Mammary epithelial cell (primary cell): ENCODE data around the gene MMP11.

ENCODE experiments used
- EZH2 ChIP-seq: IDR thresholded peaks from 2 replicates; pipeline ENCODE4 v1.6.1; 2012; ENCODE audit warnings: low read length, inconsistent platforms, borderline replicate concordance
- TF ChIP-seq, protein P1 (sequence below), 2 donors: IDR thresholded peaks in 1 of 2; conservative IDR thresholded peaks in 1 of 2; 2 replicates each; pipeline ENCODE4 v1.5.1; 2011 to 2012; ENCODE audit warnings: inconsistent platforms in 2 of 2, low read length in 2 of 2, mild to moderate bottlenecking in 2 of 2, control low read depth in 1 of 2, low read depth in 1 of 2; ENCODE audit not compliant: insufficient read depth in 1 of 2; ENCODE audit errors: extremely low read depth in 1 of 2

DNA sequence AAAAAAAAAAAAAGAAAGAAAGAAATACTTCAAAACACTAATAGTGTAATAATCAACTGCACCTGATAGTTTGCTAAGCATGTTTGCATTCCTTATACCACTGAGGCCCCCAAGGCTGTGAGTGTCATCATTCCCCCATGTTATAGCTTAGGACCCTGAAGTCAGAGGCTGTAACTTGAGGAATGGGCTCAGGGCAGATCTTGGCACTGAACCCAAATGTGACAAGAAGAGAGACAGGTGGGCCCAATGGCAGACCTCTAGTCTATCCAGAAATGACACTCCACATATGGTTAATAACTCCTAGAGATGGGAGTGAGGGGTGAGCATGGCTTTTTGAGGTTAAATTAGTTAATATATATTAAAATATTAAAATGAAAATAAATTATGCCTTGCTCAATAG is 35.0 kb upstream of the MMP11 start:
- TF ChIP-seq, protein P1, sequence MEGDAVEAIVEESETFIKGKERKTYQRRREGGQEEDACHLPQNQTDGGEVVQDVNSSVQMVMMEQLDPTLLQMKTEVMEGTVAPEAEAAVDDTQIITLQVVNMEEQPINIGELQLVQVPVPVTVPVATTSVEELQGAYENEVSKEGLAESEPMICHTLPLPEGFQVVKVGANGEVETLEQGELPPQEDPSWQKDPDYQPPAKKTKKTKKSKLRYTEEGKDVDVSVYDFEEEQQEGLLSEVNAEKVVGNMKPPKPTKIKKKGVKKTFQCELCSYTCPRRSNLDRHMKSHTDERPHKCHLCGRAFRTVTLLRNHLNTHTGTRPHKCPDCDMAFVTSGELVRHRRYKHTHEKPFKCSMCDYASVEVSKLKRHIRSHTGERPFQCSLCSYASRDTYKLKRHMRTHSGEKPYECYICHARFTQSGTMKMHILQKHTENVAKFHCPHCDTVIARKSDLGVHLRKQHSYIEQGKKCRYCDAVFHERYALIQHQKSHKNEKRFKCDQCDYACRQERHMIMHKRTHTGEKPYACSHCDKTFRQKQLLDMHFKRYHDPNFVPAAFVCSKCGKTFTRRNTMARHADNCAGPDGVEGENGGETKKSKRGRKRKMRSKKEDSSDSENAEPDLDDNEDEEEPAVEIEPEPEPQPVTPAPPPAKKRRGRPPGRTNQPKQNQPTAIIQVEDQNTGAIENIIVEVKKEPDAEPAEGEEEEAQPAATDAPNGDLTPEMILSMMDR (conservative IDR thresholded peaks at IDR 0.05 in 1 of 2, IDR thresholded peaks at IDR 0.05 in 1 of 2; ENCODE audit: extremely low read depth in 1 of 2, insufficient read depth in 1 of 2, low read depth in 1 of 2, low read length in 2 of 2): no peak
- no peak for TF ChIP-seq EZH2
